Measurements from ENCODE around the gene ANXA6. TPM values are rescaled to one million over a fixed set of nuclear protein-coding genes. Genes with fewer than 3 reads are reported as not detected.

The ANXA6 gene
- total and polyA plus RNA-seq, 10 of the 15 experiments (the other 5 are each of a cell fraction or from before 2014, with no cell fraction given), result 44.0 to 571 (median 465) TPM

DNA sequence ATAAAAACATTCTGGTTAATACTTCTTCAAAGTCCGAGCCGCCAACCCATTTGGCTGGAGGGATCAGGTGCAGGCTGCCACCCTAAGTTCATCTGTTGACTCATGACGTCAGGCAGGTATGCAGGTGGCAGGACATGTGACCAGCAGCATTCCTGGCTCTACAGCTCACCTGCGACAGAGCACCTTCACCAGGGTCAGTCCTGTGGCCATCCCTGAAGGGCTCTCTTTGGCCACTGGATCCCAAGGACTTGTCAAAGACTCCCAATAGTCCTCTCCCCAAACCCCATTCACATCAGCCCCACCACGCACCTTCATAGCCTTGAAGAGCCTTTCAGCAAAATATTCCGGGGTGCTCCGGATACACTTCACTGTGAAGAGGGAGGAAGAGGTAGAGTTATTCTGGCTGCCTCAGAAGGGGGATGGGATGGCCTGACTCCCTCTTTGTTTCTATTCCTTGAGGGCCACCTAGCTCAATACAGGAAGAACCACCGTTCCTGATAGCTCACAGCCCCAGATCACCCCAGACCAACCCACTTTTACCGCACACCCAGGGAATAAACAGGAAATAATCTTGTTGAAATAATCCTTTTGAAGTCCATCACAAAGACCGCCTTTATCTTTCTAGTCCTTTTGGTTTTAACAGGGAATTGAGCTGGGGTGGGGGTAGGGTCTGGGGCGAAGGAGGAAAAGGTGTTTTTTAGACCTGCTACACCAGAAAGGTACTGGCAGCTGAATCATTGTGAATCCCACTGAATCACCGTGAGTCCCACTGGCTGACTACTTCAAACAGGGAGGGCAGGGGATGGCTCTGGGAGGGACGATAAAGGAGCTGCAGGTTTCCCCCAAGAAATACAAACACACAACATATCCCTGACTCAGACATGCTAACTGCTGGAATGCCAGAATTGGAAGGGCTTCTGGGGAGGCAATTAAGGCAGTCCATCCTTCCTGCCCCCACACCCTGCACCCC, 26.4 kb downstream of the ANXA6 start (continued):
- TF ChIP-seq, protein P1, sequence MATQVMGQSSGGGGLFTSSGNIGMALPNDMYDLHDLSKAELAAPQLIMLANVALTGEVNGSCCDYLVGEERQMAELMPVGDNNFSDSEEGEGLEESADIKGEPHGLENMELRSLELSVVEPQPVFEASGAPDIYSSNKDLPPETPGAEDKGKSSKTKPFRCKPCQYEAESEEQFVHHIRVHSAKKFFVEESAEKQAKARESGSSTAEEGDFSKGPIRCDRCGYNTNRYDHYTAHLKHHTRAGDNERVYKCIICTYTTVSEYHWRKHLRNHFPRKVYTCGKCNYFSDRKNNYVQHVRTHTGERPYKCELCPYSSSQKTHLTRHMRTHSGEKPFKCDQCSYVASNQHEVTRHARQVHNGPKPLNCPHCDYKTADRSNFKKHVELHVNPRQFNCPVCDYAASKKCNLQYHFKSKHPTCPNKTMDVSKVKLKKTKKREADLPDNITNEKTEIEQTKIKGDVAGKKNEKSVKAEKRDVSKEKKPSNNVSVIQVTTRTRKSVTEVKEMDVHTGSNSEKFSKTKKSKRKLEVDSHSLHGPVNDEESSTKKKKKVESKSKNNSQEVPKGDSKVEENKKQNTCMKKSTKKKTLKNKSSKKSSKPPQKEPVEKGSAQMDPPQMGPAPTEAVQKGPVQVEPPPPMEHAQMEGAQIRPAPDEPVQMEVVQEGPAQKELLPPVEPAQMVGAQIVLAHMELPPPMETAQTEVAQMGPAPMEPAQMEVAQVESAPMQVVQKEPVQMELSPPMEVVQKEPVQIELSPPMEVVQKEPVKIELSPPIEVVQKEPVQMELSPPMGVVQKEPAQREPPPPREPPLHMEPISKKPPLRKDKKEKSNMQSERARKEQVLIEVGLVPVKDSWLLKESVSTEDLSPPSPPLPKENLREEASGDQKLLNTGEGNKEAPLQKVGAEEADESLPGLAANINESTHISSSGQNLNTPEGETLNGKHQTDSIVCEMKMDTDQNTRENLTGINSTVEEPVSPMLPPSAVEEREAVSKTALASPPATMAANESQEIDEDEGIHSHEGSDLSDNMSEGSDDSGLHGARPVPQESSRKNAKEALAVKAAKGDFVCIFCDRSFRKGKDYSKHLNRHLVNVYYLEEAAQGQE (IDR thresholded peaks at IDR 0.05; ENCODE audit: low read depth, low read length), result no peak

DNA sequence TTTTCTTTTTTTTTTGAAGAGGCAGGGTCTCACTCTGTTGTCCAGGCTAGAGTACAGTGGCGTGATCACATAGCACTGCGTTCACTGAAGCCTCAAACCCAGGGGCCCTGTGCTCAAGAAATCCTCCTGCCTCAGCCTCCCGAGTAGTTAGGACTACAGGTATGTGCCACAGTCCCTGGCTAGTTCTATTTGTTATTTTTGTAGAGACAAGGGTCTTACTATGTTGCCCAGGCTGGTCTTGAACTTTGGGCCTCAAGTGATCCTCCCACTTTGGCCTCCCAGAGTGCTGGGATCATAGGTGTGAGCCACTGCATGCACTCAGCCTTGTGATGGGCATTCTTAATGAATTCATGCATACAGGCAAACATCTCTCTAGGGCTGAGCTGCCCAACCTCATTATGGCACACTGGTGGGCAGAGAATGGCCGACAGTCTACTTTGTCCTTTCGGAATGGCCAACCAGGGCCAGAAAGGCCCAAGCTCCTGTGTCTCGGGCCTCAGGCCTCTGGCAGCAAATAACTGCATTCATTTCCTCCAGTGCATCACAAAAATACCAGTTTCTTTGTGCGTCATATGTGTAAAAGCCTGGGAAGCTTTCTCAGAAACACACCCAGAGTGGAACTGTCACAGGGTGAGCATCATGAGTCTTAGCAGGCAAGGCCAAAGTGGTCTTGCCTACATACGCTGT, 27.2 kb downstream of the ANXA6 start:
- BruUV-seq (replicated peaks), result no TSS peak
- no peak for DNase-seq (ENCODE audit: low read depth, low spot score)
- FAIRE-seq, result no peak
- TF ChIP-seq CHD2 (IDR thresholded peaks at IDR 0.05; ENCODE audit: borderline replicate concordance, low read depth, low read length) (no peak), PAX5 (IDR thresholded peaks at IDR 0.05; ENCODE audit: borderline replicate concordance, low read depth, low read length) (no peak), MTA2 (IDR thresholded peaks at IDR 0.05; ENCODE audit: low read depth) (no peak), CREB1 (IDR thresholded peaks at IDR 0.05; ENCODE audit: low read depth) (no peak), MYC (IDR thresholded peaks at IDR 0.05; ENCODE audit: insufficient read depth, insufficient read length, insufficient replicate concordance, low read length, severe bottlenecking) (no peak), RBBP5 (conservative IDR thresholded peaks at IDR 0.05) (no peak), RAD21 (IDR thresholded peaks at IDR 0.05; ENCODE audit: insufficient read depth, low read depth, low read length) (no peak), FOS (IDR thresholded peaks at IDR 0.05; ENCODE audit: borderline replicate concordance, extremely low read depth, insufficient read length) (no peak)
- TF ChIP-seq, protein P2, sequence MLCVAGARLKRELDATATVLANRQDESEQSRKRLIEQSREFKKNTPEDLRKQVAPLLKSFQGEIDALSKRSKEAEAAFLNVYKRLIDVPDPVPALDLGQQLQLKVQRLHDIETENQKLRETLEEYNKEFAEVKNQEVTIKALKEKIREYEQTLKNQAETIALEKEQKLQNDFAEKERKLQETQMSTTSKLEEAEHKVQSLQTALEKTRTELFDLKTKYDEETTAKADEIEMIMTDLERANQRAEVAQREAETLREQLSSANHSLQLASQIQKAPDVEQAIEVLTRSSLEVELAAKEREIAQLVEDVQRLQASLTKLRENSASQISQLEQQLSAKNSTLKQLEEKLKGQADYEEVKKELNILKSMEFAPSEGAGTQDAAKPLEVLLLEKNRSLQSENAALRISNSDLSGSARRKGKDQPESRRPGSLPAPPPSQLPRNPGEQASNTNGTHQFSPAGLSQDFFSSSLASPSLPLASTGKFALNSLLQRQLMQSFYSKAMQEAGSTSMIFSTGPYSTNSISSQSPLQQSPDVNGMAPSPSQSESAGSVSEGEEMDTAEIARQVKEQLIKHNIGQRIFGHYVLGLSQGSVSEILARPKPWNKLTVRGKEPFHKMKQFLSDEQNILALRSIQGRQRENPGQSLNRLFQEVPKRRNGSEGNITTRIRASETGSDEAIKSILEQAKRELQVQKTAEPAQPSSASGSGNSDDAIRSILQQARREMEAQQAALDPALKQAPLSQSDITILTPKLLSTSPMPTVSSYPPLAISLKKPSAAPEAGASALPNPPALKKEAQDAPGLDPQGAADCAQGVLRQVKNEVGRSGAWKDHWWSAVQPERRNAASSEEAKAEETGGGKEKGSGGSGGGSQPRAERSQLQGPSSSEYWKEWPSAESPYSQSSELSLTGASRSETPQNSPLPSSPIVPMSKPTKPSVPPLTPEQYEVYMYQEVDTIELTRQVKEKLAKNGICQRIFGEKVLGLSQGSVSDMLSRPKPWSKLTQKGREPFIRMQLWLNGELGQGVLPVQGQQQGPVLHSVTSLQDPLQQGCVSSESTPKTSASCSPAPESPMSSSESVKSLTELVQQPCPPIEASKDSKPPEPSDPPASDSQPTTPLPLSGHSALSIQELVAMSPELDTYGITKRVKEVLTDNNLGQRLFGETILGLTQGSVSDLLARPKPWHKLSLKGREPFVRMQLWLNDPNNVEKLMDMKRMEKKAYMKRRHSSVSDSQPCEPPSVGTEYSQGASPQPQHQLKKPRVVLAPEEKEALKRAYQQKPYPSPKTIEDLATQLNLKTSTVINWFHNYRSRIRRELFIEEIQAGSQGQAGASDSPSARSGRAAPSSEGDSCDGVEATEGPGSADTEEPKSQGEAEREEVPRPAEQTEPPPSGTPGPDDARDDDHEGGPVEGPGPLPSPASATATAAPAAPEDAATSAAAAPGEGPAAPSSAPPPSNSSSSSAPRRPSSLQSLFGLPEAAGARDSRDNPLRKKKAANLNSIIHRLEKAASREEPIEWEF (IDR thresholded peaks at IDR 0.05; ENCODE audit: insufficient replicate concordance, low read depth, low read length), result no peak

More for the DNA sequence above, 27.2 kb downstream of the ANXA6 start:
- Histone ChIP-seq H3K36me3 (ENCODE audit: control insufficient read depth in 2 of 2, insufficient read depth in 2 of 2, low read length in 1 of 2) (peaks cover 54 to 72% of the 10 kb centered on the region in 2 experiments), H3K9ac (ENCODE audit: control insufficient read depth, insufficient read depth, low read length) (no peak overlapping the region), H3K27ac (ENCODE audit: control insufficient read depth, insufficient read depth) (no peak overlapping the region), H3K4me3 (no peak overlapping the region), H4K20me1 (ENCODE audit: control insufficient read depth, insufficient read depth) (no peaks in the 10 kb centered on the region), H3K4me1 (ENCODE audit: control insufficient read depth, insufficient read depth, low read length) (peaks cover 71% of the 10 kb centered on the region), H3K4me2 (ENCODE audit: control insufficient read depth, insufficient read depth) (no peak overlapping the region), H3K9me3 (replicated peaks; ENCODE audit: control insufficient read depth, insufficient read depth, low read length) (no peaks in the 10 kb centered on the region), H2AFZ (ENCODE audit: control insufficient read depth, low read depth, low read length) (no peak overlapping the region), H3K79me2 (ENCODE audit: control insufficient read depth, insufficient read depth, low read length) (peaks cover 18% of the 10 kb centered on the region), H3K27me3 (replicated peaks in 1 of 2; ENCODE audit: control insufficient read depth in 2 of 2, insufficient read depth in 2 of 2, low read length in 1 of 2) (no peaks in the 10 kb centered on the region)
- RAD21 ChIA-PET (ENCODE audit: unreplicated experiment), result interaction anchor here (1.0 to 12.4 kb wide), 5 partner anchors 12 to 93 kb away, joined by 3 to 306 read pairs (median 189); partner anchors contain the start of gene ANXA6
- ATAC-seq, result no peak
- in situ Hi-C loops (cut with MboI), result no loop called here
- POLR2A ChIA-PET, result interaction anchor here (1.3 to 12.3 kb wide), 5 partner anchors 13 to 84 kb away, joined by 3 to 153 read pairs (median 5); partner anchors contain the start of gene ANXA6
- SMC1A ChIA-PET (ENCODE audit: uncharacterized antibody, unreplicated experiment), result interaction anchor here (1.5 to 31.5 kb wide), 3 partner anchors 15 to 108 kb away, joined by 5 to 1132 read pairs (median 9); partner anchors contain the start of gene ANXA6
- 97% methylated on average over 8 of the region's 8 CpGs for WGBS (ENCODE audit: insufficient coverage, insufficient replicate concordance, low lambda C conversion rate, missing lambda C conversion rate)
- intact Hi-C loops (cut with micrococcal nuclease; ENCODE audit: unreplicated experiment), result no loop called here
- CTCF ChIA-PET, result interaction anchor here (1.7 to 26.4 kb wide), 5 partner anchors 15 to 167 kb away, joined by 3 to 1107 read pairs (median 6); partner anchors contain the start of gene ANXA6
